ENCODE measurements around the gene PAX6. TPM values are rescaled to one million over a fixed set of nuclear protein-coding genes. Genes with fewer than 3 reads are reported as not detected.
A peak's percentile ranks its signal among the peaks of the same experiment; 100 is the strongest.

The PAX6 gene
- total and polyA plus RNA-seq, 2 of the 4 experiments (the other 2 are of a cell fraction): not detected

- ATAC-seq (ENCODE audit: low read depth) (no peak), DNase-seq (no peak)
- Histone ChIP-seq H2BK120ac (ENCODE audit: low read depth, low read length) (no peak overlapping the region), H2AK5ac (ENCODE audit: low read depth, low read length) (no peak overlapping the region), H3K9ac (ENCODE audit: low read depth, low read length) (no peak overlapping the region), H3K4ac (ENCODE audit: low read depth, low read length) (no peak overlapping the region), H3K56ac (ENCODE audit: extremely low read depth, insufficient read depth, low read length) (no peak overlapping the region), H2BK15ac (ENCODE audit: low read depth, low read length) (no peak overlapping the region), H3K14ac (replicated peaks; ENCODE audit: low read depth, low read length) (no peak overlapping the region), H3K18ac (ENCODE audit: low read depth, low read length) (no peak overlapping the region), H3K4me2 (ENCODE audit: low read depth, low read length) (0 out of 2 replicates have a peak overlapping the region, but pooled peaks have one; percentile 22), H3K36me3 (ENCODE audit: control insufficient read depth, insufficient read depth, low read length) (no peaks in the 10 kb centered on the region), H3K27me3 (ENCODE audit: control insufficient read depth, insufficient read depth, low read length) (peaks cover 88% of the 10 kb centered on the region), H2BK5ac (ENCODE audit: low read depth, low read length, poor library complexity, severe bottlenecking) (no peak overlapping the region), H3K23ac (ENCODE audit: low read depth, low read length) (0 out of 2 replicates have a peak overlapping the region, but pooled peaks have one; percentile 7), H2AFZ (replicated peaks; ENCODE audit: low read length, poor library complexity) (peak overlapping the region; percentile 67), H3K79me1 (ENCODE audit: low read depth in 1 of 2, low read length in 2 of 2) (no peaks in the 10 kb centered on the region), H2BK20ac (ENCODE audit: low read depth, low read length) (no peak overlapping the region), H3K9me3 (ENCODE audit: control insufficient read depth, insufficient read depth, low read length) (peaks cover 35% of the 10 kb centered on the region), H4K5ac (ENCODE audit: low read depth, low read length) (no peak overlapping the region), H4K20me1 (ENCODE audit: insufficient read depth, low read length) (no peaks in the 10 kb centered on the region; the same call in 1 of the 2 replicates), H3K4me1 (ENCODE audit: control insufficient read depth, insufficient read depth, low read length) (peaks cover 3% of the 10 kb centered on the region; the same call in 1 of the 2 replicates), H3K27ac (ENCODE audit: insufficient read depth, low read length) (no peak overlapping the region), H2AK9ac (replicated peaks; ENCODE audit: low read depth, low read length, poor library complexity) (no peak overlapping the region), H4K8ac (ENCODE audit: low read depth in 2 of 2, low read length in 2 of 2) (no peak overlapping the region), H4K91ac (ENCODE audit: insufficient read depth, low read depth, low read length) (no peak overlapping the region), H3K9me1 (ENCODE audit: insufficient read depth, low read length) (peaks cover 4% of the 10 kb centered on the region; the same call in 1 of the 2 replicates), H3K4me3 (ENCODE audit: insufficient read depth, low read depth, low read length) (no peak overlapping the region)
- intact Hi-C loops (cut with micrococcal nuclease) (loop anchor here (10.0 kb wide), 1 partner anchor 305 kb away; no protein-coding TSS in a partner anchor), dilution Hi-C loops (cut with HindIII; ENCODE audit: low sequenced_read_pairs, unreplicated experiment) (no loop called here), in situ Hi-C loops (cut with MboI; ENCODE audit: low sequenced_read_pairs) (no loop called here)
- POLR2A ChIA-PET (ENCODE audit: unreplicated experiment): no interaction called here
- no TSS peak for BruUV-seq (replicated peaks)
- CTCF ChIA-PET: no interaction called here
- WGBS, 2 experiments (ENCODE audit: extremely low coverage in 2 of 2, insufficient read length in 1 of 2): 0% methylated on average over 11 of the region's 48 CpGs; no CpG with 5 or more reads in 1 of the 2 experiments
- TF ChIP-seq POLR2A (IDR thresholded peaks at IDR 0.05; ENCODE audit: low read depth, low read length) (no peak), SMC3 (IDR thresholded peaks at IDR 0.05; ENCODE audit: low read depth, low read length) (no peak), RAD21 (IDR thresholded peaks at IDR 0.05; ENCODE audit: low read length) (no peak), FOS (IDR thresholded peaks at IDR 0.05; ENCODE audit: low read depth, low read length) (no peak), MAZ (IDR thresholded peaks at IDR 0.05; ENCODE audit: borderline replicate concordance, low read depth, low read length) (no peak), MXI1 (IDR thresholded peaks at IDR 0.05; ENCODE audit: borderline replicate concordance, low read depth, low read length) (no peak), MAFK (IDR thresholded peaks at IDR 0.05; ENCODE audit: low read depth, low read length) (no peak), RCOR1 (IDR thresholded peaks at IDR 0.05; ENCODE audit: insufficient replicate concordance, low read length) (no peak), BHLHE40 (IDR thresholded peaks at IDR 0.05; ENCODE audit: low read depth, low read length) (no peak), RFX5 (IDR thresholded peaks at IDR 0.05; ENCODE audit: low read depth, low read length) (no peak)
- TF ChIP-seq, protein P1, sequence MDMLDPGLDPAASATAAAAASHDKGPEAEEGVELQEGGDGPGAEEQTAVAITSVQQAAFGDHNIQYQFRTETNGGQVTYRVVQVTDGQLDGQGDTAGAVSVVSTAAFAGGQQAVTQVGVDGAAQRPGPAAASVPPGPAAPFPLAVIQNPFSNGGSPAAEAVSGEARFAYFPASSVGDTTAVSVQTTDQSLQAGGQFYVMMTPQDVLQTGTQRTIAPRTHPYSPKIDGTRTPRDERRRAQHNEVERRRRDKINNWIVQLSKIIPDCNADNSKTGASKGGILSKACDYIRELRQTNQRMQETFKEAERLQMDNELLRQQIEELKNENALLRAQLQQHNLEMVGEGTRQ (IDR thresholded peaks at IDR 0.05; ENCODE audit: low read depth, low read length): no peak
- TF ChIP-seq, protein P2, sequence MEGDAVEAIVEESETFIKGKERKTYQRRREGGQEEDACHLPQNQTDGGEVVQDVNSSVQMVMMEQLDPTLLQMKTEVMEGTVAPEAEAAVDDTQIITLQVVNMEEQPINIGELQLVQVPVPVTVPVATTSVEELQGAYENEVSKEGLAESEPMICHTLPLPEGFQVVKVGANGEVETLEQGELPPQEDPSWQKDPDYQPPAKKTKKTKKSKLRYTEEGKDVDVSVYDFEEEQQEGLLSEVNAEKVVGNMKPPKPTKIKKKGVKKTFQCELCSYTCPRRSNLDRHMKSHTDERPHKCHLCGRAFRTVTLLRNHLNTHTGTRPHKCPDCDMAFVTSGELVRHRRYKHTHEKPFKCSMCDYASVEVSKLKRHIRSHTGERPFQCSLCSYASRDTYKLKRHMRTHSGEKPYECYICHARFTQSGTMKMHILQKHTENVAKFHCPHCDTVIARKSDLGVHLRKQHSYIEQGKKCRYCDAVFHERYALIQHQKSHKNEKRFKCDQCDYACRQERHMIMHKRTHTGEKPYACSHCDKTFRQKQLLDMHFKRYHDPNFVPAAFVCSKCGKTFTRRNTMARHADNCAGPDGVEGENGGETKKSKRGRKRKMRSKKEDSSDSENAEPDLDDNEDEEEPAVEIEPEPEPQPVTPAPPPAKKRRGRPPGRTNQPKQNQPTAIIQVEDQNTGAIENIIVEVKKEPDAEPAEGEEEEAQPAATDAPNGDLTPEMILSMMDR (conservative IDR thresholded peaks at IDR 0.05; ENCODE audit: low read depth, low read length): no peak
These were observed 11.4 kb downstream of the PAX6 start for GRCh38 chr11:31799435-31800397.

All from IMR-90 (cell line).